ENCODE results near the gene PAFAH1B1.

Gene PAFAH1B1

DNA sequence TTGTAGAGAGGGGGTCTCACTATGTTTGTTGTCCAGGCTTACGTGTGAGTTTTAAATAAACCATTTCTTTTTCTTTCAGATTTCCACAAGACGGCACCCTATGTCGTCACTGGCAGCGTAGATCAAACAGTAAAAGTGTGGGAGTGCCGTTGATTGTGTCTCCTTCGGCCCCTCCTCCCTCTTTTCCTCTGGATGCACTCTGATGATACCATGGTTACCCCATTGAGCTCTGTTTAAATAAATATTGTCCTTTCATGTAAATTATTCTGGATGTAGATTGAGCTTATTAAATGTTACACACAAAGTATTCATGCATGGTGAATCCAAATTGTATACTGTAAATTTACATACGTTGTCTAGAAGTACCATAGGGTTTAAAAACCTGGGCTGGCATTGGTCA, 88.2 kb downstream of the PAFAH1B1 start:
- no peak for DNase-seq (ENCODE audit: extremely low read depth, low read depth)
- TF ChIP-seq, protein P1, sequence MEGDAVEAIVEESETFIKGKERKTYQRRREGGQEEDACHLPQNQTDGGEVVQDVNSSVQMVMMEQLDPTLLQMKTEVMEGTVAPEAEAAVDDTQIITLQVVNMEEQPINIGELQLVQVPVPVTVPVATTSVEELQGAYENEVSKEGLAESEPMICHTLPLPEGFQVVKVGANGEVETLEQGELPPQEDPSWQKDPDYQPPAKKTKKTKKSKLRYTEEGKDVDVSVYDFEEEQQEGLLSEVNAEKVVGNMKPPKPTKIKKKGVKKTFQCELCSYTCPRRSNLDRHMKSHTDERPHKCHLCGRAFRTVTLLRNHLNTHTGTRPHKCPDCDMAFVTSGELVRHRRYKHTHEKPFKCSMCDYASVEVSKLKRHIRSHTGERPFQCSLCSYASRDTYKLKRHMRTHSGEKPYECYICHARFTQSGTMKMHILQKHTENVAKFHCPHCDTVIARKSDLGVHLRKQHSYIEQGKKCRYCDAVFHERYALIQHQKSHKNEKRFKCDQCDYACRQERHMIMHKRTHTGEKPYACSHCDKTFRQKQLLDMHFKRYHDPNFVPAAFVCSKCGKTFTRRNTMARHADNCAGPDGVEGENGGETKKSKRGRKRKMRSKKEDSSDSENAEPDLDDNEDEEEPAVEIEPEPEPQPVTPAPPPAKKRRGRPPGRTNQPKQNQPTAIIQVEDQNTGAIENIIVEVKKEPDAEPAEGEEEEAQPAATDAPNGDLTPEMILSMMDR (IDR thresholded peaks at IDR 0.05; ENCODE audit: low read depth, low read length), result no peak

DNA sequence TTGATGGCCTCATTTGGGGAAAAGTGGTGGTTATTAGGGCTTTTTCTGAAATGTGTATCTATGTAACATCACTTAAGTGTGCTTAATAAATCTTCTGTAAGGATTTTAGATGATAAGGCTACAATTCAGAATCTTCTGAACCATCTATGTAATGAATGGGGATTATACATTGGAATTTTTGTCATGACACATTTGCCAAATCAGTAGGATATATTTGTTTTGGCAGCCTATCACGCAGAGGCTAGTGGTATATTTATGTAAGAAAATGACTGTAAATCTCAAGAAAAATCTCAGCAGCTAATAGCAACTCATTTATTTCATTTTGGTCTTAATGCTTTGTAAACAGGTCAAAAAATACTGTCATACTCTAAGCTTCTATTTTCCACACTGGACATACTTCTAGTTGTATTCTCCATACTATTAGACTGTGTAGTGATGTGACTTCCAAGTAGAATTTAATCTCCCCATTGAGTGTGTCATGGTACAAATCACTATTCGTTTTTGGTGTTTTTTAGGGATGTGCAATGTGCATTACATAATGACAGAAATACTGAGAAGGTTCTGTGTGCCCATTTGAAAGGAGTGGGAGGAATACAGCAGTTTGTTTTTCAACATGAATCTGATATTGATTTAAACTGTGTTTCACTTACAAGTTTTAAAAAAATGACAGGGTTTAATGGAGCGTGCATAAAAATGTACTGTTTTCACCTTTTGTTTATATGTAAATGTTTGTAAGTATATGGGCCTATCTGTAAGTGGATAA, 88.9 kb downstream of the PAFAH1B1 start:
- DNase-seq (ENCODE audit: extremely low read depth, low read depth), result no peak
- TF ChIP-seq, protein P1 (IDR thresholded peaks at IDR 0.05; ENCODE audit: low read depth, low read length), result no peak

DNA sequence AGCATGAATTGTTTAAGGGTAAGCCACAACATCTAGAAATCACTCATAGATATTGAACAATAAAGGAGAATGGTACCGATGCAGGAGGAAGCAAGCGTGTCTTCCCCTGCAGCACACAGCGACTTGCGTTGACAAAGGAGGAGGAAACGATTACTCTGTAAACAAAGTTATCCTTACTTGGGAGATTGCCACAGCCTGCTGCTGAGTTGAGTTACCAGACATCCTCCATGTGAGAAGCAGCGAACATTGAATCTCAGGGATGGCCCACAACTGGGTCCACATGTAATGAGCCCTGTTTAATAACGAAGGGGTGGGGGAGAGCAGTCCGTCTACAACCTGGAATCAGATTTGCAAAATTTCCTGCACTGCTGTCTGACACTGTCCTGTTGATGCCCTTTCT, 90.5 kb downstream of the PAFAH1B1 start:
- no peak for DNase-seq (ENCODE audit: extremely low read depth, low read depth)
- TF ChIP-seq, protein P1 (IDR thresholded peaks at IDR 0.05; ENCODE audit: low read depth, low read length), result no peak

DNA sequence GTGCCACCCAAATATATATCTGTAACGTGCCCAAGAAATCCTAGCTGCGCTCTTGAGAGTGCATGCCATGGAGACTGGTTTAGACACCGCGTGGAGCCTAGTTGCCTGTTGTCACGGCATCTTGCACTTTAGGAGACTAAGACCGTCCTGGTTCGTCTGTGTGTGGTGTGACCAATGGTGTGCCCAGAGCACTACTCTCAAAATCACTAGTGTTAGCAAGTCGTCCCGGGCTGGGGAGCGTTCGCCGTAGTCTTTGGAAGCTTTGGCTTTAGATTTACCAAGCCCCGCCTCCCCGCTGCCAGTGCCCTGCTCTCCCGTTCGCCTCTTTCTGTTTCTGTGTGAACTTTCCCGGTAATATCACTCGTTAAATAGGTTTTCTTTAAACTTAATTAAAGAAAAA, 91.1 kb downstream of the PAFAH1B1 start:
- TF ChIP-seq, protein P1 (IDR thresholded peaks at IDR 0.05; ENCODE audit: low read depth, low read length), result no peak
- DNase-seq (ENCODE audit: extremely low read depth, low read depth), result no peak

DNA sequence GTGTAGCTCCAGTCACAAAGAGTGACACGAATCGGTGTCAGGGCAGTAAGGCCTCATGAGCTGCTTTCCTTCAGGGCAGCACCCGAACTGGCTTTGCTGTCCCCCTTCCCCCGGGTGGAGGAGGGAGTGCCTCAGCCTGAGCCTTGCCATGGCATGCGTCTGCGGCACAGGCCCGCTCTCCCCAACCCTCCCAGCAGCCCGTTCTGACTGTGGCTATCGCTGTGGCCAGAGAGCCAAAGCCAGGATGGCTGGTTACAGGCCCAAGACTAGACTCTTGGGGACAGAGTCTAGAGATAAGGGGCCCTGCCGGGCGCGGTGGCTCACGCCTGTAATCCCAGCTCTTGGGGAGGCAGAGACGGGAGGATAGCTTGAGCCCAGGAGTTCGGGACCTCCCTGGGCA, 92.2 kb downstream of the PAFAH1B1 start:
- TF ChIP-seq, protein P1 (IDR thresholded peaks at IDR 0.05; ENCODE audit: low read depth, low read length), result no peak
- no peak for DNase-seq (ENCODE audit: extremely low read depth, low read depth)

DNA sequence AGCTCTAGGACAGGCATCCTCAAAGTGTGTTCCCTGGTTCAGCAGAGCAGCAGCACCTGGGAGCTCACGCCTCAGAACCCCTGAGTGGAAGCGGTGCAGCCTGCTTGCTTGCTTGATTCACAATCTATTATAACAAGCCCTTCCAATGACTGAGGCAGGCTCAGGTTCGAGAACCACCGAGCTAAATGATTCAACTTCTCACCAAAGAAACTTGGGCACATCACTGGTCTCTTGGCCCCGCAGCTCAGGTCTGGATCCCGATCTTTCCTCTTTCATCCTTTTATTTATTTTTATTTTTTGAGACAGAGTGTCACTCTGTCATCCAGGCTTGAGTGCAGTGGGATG, 93.6 kb downstream of the PAFAH1B1 start:
- TF ChIP-seq, protein P1 (IDR thresholded peaks at IDR 0.05; ENCODE audit: low read depth, low read length), result no peak
- DNase-seq (ENCODE audit: extremely low read depth, low read depth), result no peak

DNA sequence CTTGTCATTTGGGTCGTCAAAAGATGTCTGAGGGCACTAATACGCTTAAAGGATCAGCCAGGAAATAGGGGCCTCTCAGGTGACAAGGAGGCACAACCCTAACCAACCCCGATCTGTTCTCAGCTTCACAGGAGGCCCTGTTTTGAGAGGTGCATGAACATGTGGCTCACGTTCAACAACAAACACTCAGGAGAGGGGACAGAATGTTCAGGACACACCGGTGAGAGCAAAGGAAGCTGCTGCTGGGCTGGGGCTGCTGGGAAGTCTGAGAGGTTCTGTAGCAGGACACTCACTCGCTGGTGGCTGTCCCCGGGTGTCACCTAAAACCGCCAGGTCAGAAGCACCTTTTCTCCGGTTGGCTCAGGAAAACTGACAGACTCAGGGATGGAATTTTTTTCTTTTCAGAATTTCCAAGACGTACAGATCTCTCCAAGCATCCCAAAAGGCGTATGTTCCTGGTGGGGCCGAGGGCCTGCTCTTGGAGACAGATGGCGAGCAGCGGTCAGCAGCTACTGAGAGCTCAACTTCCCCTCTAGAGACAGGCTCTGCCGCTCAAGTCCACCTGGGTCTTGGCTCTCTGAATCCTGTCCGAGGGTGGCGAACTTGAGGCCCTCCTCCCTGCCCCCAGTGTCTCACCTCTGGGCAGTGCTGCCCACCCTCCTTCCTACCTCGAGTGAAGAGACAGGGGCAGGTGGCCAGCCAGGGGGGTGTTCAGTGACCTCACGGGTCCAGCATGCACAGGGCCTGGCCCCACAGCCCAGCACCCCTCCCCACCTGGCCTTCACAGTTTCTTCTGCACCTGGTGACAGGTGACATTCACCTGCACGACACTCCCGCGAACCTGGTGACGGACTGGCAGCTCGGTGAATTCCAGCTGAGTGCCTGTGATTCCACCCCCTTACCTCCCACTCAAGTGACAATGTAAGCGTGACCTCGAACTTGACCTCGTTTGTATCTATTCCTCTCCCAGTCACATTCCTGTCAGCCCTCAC, 95.2 kb downstream of the PAFAH1B1 start:
- no peak for DNase-seq (ENCODE audit: extremely low read depth, low read depth)
- TF ChIP-seq, protein P1 (IDR thresholded peaks at IDR 0.05; ENCODE audit: low read depth, low read length), result no peak
